Erythroblast (primary cell): ENCODE data around the gene BTBD16.

Source experiments
- GATA1 ChIP-seq: IDR thresholded peaks from 2 replicates; pipeline ENCODE4 v1.6.1; 2011; ENCODE audit warnings: low read depth, mild to moderate bottlenecking, control low read depth, low read length, moderate library complexity
- POLR2A ChIP-seq: IDR thresholded peaks from 2 replicates; pipeline ENCODE4 v1.6.1; 2011; ENCODE audit warnings: mild to moderate bottlenecking, low read length

- TF ChIP-seq POLR2A (no peak), GATA1 (no peak)
These were observed 48.5 kb upstream of the BTBD16 start for GRCh38 chr10:122222638-122223037.
